ENCODE measurements around the gene TRIM65.

The TRIM65 gene

DNA sequence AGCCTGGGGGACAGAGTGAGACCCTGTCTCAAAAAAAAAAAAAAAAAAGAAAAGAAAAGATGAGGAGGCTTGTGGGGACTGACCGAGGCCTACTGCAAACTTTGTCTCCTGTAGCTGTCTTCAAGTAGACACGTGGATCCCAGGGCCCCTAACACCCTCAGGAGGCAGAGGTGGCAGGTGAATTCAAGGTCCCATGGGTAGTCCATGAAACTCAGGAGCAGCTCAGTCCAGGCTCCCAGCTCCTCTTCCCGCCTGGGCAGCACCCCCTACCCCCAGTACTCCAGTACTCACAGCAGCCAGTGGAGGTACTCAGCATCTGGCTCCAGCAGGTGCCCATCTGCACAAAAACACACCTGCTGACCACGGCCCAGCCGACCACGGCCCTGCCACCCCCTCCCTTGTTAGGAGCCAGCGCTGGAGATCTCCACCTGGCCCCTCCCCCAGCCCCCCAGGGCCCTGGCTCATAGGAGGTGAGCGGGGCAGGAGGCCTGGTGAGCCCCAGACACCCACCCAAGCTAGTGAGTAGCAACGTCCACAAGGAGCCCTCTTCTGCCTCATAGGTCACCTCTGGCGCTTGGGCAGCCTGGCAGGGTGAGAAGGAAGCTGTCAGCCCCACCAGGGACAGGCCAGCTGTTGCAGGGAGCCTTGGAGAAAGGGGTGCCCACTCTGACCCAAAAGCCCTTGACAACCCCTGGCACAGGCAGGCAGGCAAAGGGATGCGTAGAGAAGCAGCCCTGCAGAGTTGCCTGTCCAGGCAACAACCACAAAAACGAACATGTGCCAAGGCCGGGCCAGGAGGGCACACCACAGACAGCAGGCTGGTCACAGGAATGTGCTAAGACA lies 4.2 kb upstream of the TRIM65 start:
- TF ChIP-seq RAD21 (IDR thresholded peaks at IDR 0.05; ENCODE audit: low read depth), result no peak
- no peak for TF ChIP-seq CREB1 (IDR thresholded peaks at IDR 0.05; ENCODE audit: low read depth)
- TF ChIP-seq FOXM1 (IDR thresholded peaks at IDR 0.05; ENCODE audit: borderline replicate concordance, low read depth), result no peak
- no peak for TF ChIP-seq USF1 (IDR thresholded peaks at IDR 0.05)
- TF ChIP-seq ZBTB7A (IDR thresholded peaks at IDR 0.05; ENCODE audit: low read depth), result no peak
- TF ChIP-seq EGR1 (IDR thresholded peaks at IDR 0.05), result no peak
- TF ChIP-seq, protein P1, sequence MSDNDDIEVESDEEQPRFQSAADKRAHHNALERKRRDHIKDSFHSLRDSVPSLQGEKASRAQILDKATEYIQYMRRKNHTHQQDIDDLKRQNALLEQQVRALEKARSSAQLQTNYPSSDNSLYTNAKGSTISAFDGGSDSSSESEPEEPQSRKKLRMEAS (IDR thresholded peaks at IDR 0.05), result no peak
- TF ChIP-seq TAF1 (IDR thresholded peaks at IDR 0.05; ENCODE audit: low read depth), result no peak
- TF ChIP-seq CEBPB (IDR thresholded peaks at IDR 0.05), result no peak
- no peak for TF ChIP-seq TEAD4 (IDR thresholded peaks at IDR 0.05)
- TF ChIP-seq TCF12 (IDR thresholded peaks at IDR 0.05; ENCODE audit: low read depth), result no peak
- TF ChIP-seq YY1 (IDR thresholded peaks at IDR 0.05; ENCODE audit: low read depth), result no peak
- no peak for TF ChIP-seq NFIC (IDR thresholded peaks at IDR 0.05)
- no peak for TF ChIP-seq REST (IDR thresholded peaks at IDR 0.05; ENCODE audit: low read depth)
- TF ChIP-seq EP300 (IDR thresholded peaks at IDR 0.05; ENCODE audit: borderline replicate concordance), result no peak

DNA sequence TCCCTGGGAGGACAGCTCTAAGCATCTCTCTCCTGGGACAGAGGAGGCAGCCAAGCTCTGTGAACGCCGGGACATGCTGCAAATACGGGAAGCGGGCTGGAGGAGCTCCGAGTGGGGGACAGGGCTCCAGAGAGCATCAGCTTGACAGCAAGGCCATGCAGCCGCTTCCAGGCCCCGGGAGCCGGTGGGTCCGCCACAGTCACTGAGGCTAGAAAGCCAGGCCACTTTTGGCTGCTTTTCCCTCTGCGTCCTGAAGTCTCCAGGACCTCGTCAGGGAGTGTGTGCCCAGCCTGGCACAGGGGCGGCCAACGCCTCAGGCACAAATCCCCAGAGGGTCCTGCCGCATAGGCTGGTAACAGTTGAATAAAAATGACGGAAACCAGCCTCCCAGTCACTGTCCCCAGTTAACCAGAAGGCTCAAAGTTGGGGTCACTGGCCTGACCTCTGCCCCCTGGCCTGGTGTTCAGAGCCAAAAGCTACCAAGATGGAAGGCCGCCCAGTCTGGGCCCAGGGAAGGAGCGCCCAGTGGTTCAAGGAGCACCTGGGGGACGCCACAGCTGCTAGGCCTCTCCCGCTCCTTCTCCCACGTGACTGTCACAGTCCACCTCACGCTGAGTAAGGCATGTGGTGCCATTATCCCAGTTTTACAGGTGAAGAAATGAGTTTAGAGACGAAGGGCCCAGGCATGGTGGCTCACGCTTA lies 3.2 kb upstream of the TRIM65 start:
- TF ChIP-seq EGR1 (IDR thresholded peaks at IDR 0.05) (no peak), CREB1 (IDR thresholded peaks at IDR 0.05; ENCODE audit: low read depth) (no peak), EP300 (IDR thresholded peaks at IDR 0.05; ENCODE audit: borderline replicate concordance) (no peak), YY1 (IDR thresholded peaks at IDR 0.05; ENCODE audit: low read depth) (no peak), CEBPB (IDR thresholded peaks at IDR 0.05) (no peak), TEAD4 (IDR thresholded peaks at IDR 0.05) (no peak), ZBTB7A (IDR thresholded peaks at IDR 0.05; ENCODE audit: low read depth) (no peak), USF1 (IDR thresholded peaks at IDR 0.05) (no peak), TAF1 (IDR thresholded peaks at IDR 0.05; ENCODE audit: low read depth) (no peak), TCF12 (IDR thresholded peaks at IDR 0.05; ENCODE audit: low read depth) (no peak), REST (IDR thresholded peaks at IDR 0.05; ENCODE audit: low read depth) (no peak), NFIC (IDR thresholded peaks at IDR 0.05) (no peak), FOXM1 (IDR thresholded peaks at IDR 0.05; ENCODE audit: borderline replicate concordance, low read depth) (no peak), RAD21 (IDR thresholded peaks at IDR 0.05; ENCODE audit: low read depth) (no peak)
- TF ChIP-seq, protein P1 (IDR thresholded peaks at IDR 0.05), result no peak

DNA sequence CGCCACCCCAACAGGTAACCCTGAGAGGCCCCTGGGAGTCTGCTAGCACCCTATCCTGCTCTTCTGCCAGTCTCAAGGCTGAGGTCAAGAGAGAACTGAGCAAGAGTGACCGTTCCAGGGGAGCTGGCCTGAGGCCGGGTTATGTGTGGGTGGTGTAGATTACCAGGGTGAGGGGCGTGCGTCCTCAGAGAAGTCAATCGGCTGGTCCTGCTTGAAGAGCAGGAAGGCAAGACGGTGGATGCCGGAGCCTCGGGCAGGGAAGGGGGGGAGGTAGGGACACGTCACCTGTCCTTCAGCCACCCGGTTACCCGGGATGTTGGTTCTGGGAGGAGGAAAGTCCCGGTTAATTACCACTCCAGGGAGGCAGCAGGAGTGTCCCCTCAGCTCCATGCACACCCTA lies 2.6 kb upstream of the TRIM65 start:
- TF ChIP-seq TAF1 (IDR thresholded peaks at IDR 0.05; ENCODE audit: low read depth) (no peak), FOXM1 (IDR thresholded peaks at IDR 0.05; ENCODE audit: borderline replicate concordance, low read depth) (no peak), TCF12 (IDR thresholded peaks at IDR 0.05; ENCODE audit: low read depth) (no peak), YY1 (IDR thresholded peaks at IDR 0.05; ENCODE audit: low read depth) (no peak), USF1 (IDR thresholded peaks at IDR 0.05) (no peak), CEBPB (IDR thresholded peaks at IDR 0.05) (no peak), CREB1 (IDR thresholded peaks at IDR 0.05; ENCODE audit: low read depth) (no peak), RAD21 (IDR thresholded peaks at IDR 0.05; ENCODE audit: low read depth) (no peak), EP300 (IDR thresholded peaks at IDR 0.05; ENCODE audit: borderline replicate concordance) (no peak), EGR1 (IDR thresholded peaks at IDR 0.05) (no peak), REST (IDR thresholded peaks at IDR 0.05; ENCODE audit: low read depth) (no peak), ZBTB7A (IDR thresholded peaks at IDR 0.05; ENCODE audit: low read depth) (no peak), NFIC (IDR thresholded peaks at IDR 0.05) (no peak), TEAD4 (IDR thresholded peaks at IDR 0.05) (no peak)
- TF ChIP-seq, protein P1 (IDR thresholded peaks at IDR 0.05), result no peak
